Thoracic aorta (tissue), 2 donors: ENCODE data around the gene DTWD1. TPM values are rescaled to one million over a fixed set of nuclear protein-coding genes. Genes with fewer than 3 reads are reported as not detected.
"Not testable (repeated sequence)": the region's sequence is repeated elsewhere in the genome, so short reads cannot be mapped to it uniquely, and the experiment has no call there.

Experiments used
- ATAC-seq: fragments of 150-250 bp; one replicate; pipeline ENCODE4 v1.8.0; 2017; ENCODE audit warnings: low read depth; ENCODE audit not compliant: insufficient number of reproducible peaks, low FRiP score
- DNase-seq: peaks from one replicate; pipeline ENCODE4 v3.0.0-alpha.2; 2020; ENCODE audit warnings: low spot score
- H3K27ac ChIP-seq, 2 donors: fragments of 200-600 bp; sonication (generic); 1 replicate in 1 of 2; 2 replicates in 1 of 2; pipeline ENCODE4 v1.5.1; 2016; ENCODE audit warnings: mild to moderate bottlenecking in 2 of 2, moderate library complexity in 2 of 2
- H3K27me3 ChIP-seq: fragments of 200-600 bp; sonication (generic); replicated peaks from 2 replicates; pipeline ENCODE4 v1.6.0; 2016; ENCODE audit warnings: mild to moderate bottlenecking; ENCODE audit not compliant: insufficient read depth
- H3K36me3 ChIP-seq: fragments of 200-600 bp; sonication (generic); one replicate; pipeline ENCODE4 v1.5.1; 2016
- H3K4me1 ChIP-seq, 2 donors: fragments of 200-600 bp; sonication (generic); 1 replicate in 1 of 2; 2 replicates in 1 of 2; pipeline versions ENCODE4 v1.5.1 to v1.6.0; 2016; ENCODE audit warnings: low read depth in 2 of 2, mild to moderate bottlenecking in 1 of 2; ENCODE audit not compliant: control insufficient read depth in 1 of 2
- H3K4me3 ChIP-seq: fragments of 200-600 bp; sonication (generic); 2 replicates; pipeline ENCODE4 v1.5.1; 2016; ENCODE audit warnings: mild to moderate bottlenecking
- H3K9me3 ChIP-seq: fragments of 200-600 bp; sonication (generic); 2 replicates; pipeline ENCODE4 v1.5.1; 2016
- total RNA-seq, 2 donors: library from RNA; depleted of rRNA; stranded (reverse); fragments of >200 nt; gene quantifications; one replicate each; pipeline versions ENCODE4 v1.1.0 to v1.2.3, GENCODE V29; 2016
- TF ChIP-seq, protein P1 (sequence below): fragments of 200-600 bp; sonication (generic); IDR thresholded peaks from one replicate; pipeline ENCODE4 v1.5.1; 2019; ENCODE audit warnings: antibody characterized with exemption

Gene DTWD1
- total RNA-seq, 2 donors from 2014 or later: 14.5 to 20.4 TPM

- DNase-seq (no peak), ATAC-seq (no peak)
- TF ChIP-seq, protein P1, sequence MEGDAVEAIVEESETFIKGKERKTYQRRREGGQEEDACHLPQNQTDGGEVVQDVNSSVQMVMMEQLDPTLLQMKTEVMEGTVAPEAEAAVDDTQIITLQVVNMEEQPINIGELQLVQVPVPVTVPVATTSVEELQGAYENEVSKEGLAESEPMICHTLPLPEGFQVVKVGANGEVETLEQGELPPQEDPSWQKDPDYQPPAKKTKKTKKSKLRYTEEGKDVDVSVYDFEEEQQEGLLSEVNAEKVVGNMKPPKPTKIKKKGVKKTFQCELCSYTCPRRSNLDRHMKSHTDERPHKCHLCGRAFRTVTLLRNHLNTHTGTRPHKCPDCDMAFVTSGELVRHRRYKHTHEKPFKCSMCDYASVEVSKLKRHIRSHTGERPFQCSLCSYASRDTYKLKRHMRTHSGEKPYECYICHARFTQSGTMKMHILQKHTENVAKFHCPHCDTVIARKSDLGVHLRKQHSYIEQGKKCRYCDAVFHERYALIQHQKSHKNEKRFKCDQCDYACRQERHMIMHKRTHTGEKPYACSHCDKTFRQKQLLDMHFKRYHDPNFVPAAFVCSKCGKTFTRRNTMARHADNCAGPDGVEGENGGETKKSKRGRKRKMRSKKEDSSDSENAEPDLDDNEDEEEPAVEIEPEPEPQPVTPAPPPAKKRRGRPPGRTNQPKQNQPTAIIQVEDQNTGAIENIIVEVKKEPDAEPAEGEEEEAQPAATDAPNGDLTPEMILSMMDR: no peak
- no peaks in the 10 kb centered on the region for H3K9me3 ChIP-seq
- no peaks in the 10 kb centered on the region for H3K27me3 ChIP-seq
- H3K36me3 ChIP-seq: no peaks in the 10 kb centered on the region
- H3K4me3 ChIP-seq: no peak overlapping the region
- H3K4me1 ChIP-seq: peaks cover 6 to 13% of the 10 kb centered on the region in 2 donors
- H3K27ac ChIP-seq: no peak overlapping the region
Observed at GRCh38 chr15:49693498-49693897, 72.7 kb downstream of the DTWD1 start.

- H3K4me1 ChIP-seq: peaks cover 6 to 13% of the 10 kb centered on the region in 2 donors
- H3K9me3 ChIP-seq: no peaks in the 10 kb centered on the region
- TF ChIP-seq, protein P1: no peak
- ATAC-seq (no peak), DNase-seq (no peak)
- no peak overlapping the region for H3K4me3 ChIP-seq
- H3K27me3 ChIP-seq: no peaks in the 10 kb centered on the region
- H3K36me3 ChIP-seq: no peaks in the 10 kb centered on the region
- no peak overlapping the region for H3K27ac ChIP-seq
Observed at GRCh38 chr15:49696433-49696832, 75.6 kb downstream of the DTWD1 start.

DNA sequence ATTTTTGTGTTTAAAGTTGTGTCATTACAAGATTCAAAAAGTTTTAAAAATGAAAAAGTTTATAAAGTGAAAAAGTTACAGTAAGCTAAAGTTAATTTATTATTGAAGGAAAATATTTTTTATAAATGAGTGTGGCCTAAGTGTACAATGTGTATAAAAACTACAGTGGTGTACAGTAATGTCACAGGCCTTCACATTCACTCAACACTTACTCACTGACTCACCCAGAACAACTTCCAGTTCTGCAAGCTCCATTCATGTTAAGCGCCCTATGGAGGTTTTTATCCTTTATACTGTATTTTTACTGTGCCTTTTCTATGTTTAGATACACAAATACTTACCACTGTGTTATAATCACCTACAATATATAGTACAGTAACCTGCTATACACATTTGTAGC, 76.3 kb downstream of the DTWD1 start:
- no peak overlapping the region for H3K27ac ChIP-seq
- DNase-seq: no peak
- H3K27me3 ChIP-seq: no peaks in the 10 kb centered on the region
- H3K4me1 ChIP-seq: peaks cover 6 to 13% of the 10 kb centered on the region in 2 donors
- no peaks in the 10 kb centered on the region for H3K9me3 ChIP-seq
- TF ChIP-seq, protein P1: no peak
- no peaks in the 10 kb centered on the region for H3K36me3 ChIP-seq
- no peak overlapping the region for H3K4me3 ChIP-seq
- no peak for ATAC-seq

DNA sequence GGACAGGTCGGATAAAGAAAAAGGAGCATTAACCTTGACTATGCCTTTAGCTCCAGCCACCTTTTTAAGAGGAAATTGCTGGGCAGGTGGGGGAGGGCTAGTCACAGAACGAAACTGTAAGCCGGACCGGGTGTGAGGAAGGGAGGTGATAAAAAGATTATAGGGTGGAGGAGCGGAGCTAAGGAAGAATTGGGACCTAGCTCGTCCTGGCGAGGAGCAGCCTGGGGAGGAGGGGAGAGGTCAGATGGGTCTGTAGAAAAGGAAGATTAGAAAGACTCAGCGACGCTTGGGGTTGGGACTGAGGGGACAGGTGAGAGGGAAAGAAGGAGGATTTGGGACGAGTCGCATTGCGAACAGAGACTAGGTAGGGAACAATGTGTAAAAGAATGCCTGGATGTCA, 82.1 kb downstream of the DTWD1 start:
- not testable (repeated sequence) for H3K9me3 ChIP-seq, ATAC-seq, H3K4me1 ChIP-seq, H3K36me3 ChIP-seq, DNase-seq, H3K4me3 ChIP-seq, H3K27ac ChIP-seq, H3K27me3 ChIP-seq

Other genes with a start within 250 kb of the DTWD1 start
- gene FGF7, start 197.8 kb upstream of the DTWD1 start, total RNA-seq: 10 to 100 TPM; 12.7 to 63.6 TPM
- 10 to 100 TPM in 1 of 2 donors, 1 to 10 TPM in 1; 3.2 to 15.2 TPM for gene FAM227B, start 230 bp upstream of the DTWD1 start, total RNA-seq